Thyroid gland (tissue), 4 donors: Measurements from ENCODE around the gene ATP2C1. TPM values are rescaled to one million over a fixed set of nuclear protein-coding genes. Genes with fewer than 3 reads are reported as not detected.

Source experiments
- DNase-seq, 2 donors: peaks; one replicate each; pipeline ENCODE4 v3.0.0-alpha.2; 2019
- H3K27ac ChIP-seq, 3 donors: fragments of 200-600 bp; sonication (generic); 1 replicate in 2 of 3; 2 replicates in 1 of 3; pipeline ENCODE4 v1.5.1; 2016 to 2019; ENCODE audit warnings: mild to moderate bottlenecking in 1 of 3, moderate library complexity in 1 of 3
- H3K27me3 ChIP-seq: fragments of 200-600 bp; sonication (generic); one replicate; pipeline ENCODE4 v1.5.1; 2019
- H3K36me3 ChIP-seq, 2 donors: fragments of 200-600 bp; sonication (generic); one replicate each; pipeline ENCODE4 v1.5.1; 2016 to 2019
- H3K4me1 ChIP-seq, 2 donors: fragments of 200-600 bp; sonication (generic); one replicate each; pipeline ENCODE4 v1.5.1; 2017 to 2019
- H3K4me3 ChIP-seq, 3 donors: fragments of 200-600 bp; sonication (generic); replicated peaks in 1 of 3; 1 replicate in 2 of 3; 2 replicates in 1 of 3; pipeline ENCODE4 v1.5.1; 2016; ENCODE audit warnings: mild to moderate bottlenecking in 1 of 3
- H3K9me3 ChIP-seq: fragments of 200-600 bp; sonication (generic); one replicate; pipeline ENCODE4 v1.5.1; 2017
- CTCF ChIP-seq, 6 experiments: fragments of 200-600 bp in 3 of 6; fragments of 450-650 bp in 3 of 6; sonication (generic) in 3 of 6; IDR thresholded peaks; one replicate each; pipeline ENCODE4 v1.5.1; 2016 to 2019; ENCODE audit warnings: antibody characterized with exemption in 6 of 6, mild to moderate bottlenecking in 2 of 6, inconsistent platforms in 1 of 6, moderate library complexity in 1 of 6
- POLR2A ChIP-seq, 2 donors: fragments of 450-650 bp; IDR thresholded peaks; one replicate each; pipeline ENCODE4 v1.6.1; 2017; ENCODE audit warnings: antibody characterized with exemption in 2 of 2, mild to moderate bottlenecking in 2 of 2, moderate library complexity in 1 of 2
- WGBS, 2 donors: methylation state at CpG; one replicate each; pipeline ENCODE4 v1.1.5; 2017; 5-methylcytosine and 5-hydroxymethylcytosine counted together
- intact Hi-C: fragments of 100-400 bp; cut with DNase I; formaldehyde crosslinking; loops from one replicate; pipeline ENCODE4 v1.15.1; 2023
- total RNA-seq, 4 donors: library from RNA; depleted of rRNA; stranded (reverse); fragments of >200 nt; gene quantifications; one replicate each; pipeline ENCODE4 v1.2.3, GENCODE V29; 2016

ATP2C1 gene
- total RNA-seq, 4 donors from 2014 or later: 58.9 to 89.2 (median 62.0) TPM

- Histone ChIP-seq H3K4me1 (no peaks in the 10 kb centered on the region), H3K4me3 (no peak overlapping the region), H3K36me3 (no peaks in the 10 kb centered on the region), H3K9me3 (no peaks in the 10 kb centered on the region), H3K27me3 (no peaks in the 10 kb centered on the region), H3K27ac (no peak overlapping the region)
- TF ChIP-seq CTCF (IDR thresholded peaks at IDR 0.05): no peak
- no peak for TF ChIP-seq POLR2A (IDR thresholded peaks at IDR 0.05)
- DNase-seq: no peak
- WGBS, 2 donors: 72 to 73% methylated on average over 2 of the region's 2 CpGs
- intact Hi-C loops: no loop called here
Measured at GRCh38 chr3:130876594-130876993, 17.3 kb upstream of the ATP2C1 start.

GRCh38 chr3:130878464-130878863, 15.4 kb upstream of the ATP2C1 start:
- DNase-seq: no peak
- no peak for TF ChIP-seq POLR2A (IDR thresholded peaks at IDR 0.05)
- TF ChIP-seq CTCF (IDR thresholded peaks at IDR 0.05): no peak
- H3K4me3 ChIP-seq: no peak overlapping the region
- H3K27ac ChIP-seq: no peak overlapping the region
- H3K4me1 ChIP-seq: no peaks in the 10 kb centered on the region
- H3K27me3 ChIP-seq: no peaks in the 10 kb centered on the region
- intact Hi-C loops: no loop called here
- H3K9me3 ChIP-seq: no peaks in the 10 kb centered on the region
- no peaks in the 10 kb centered on the region for H3K36me3 ChIP-seq

GRCh38 chr3:130889416-130889946, 4.4 kb upstream of the ATP2C1 start:
- Histone ChIP-seq H3K27ac (no peak overlapping the region), H3K9me3 (no peaks in the 10 kb centered on the region), H3K36me3 (no peaks in the 10 kb centered on the region), H3K4me3 (no peak overlapping the region), H3K4me1 (peaks cover 4 to 5% of the 10 kb centered on the region in 2 donors), H3K27me3 (no peaks in the 10 kb centered on the region)
- TF ChIP-seq CTCF (IDR thresholded peaks at IDR 0.05): no peak
- TF ChIP-seq POLR2A (IDR thresholded peaks at IDR 0.05): no peak
- intact Hi-C loops: no loop called here
- DNase-seq: no peak
- 62 to 65% methylated on average over 1 of the region's 1 CpG for WGBS, 2 donors

GRCh38 chr3:130892759-130893375, 1.0 kb upstream of the ATP2C1 start:
- peak; percentile 71 for DNase-seq
- H3K4me3 ChIP-seq: peak overlapping the region; percentile 45 to 98 (median 80)
- WGBS, 2 donors: 2 to 3% methylated on average over 14 of the region's 14 CpGs

More at GRCh38 chr3:130892759-130893375, 1.0 kb upstream of the ATP2C1 start:
- TF ChIP-seq CTCF (IDR thresholded peaks at IDR 0.05) (peak; percentile 51 to 89 (median 82)), POLR2A (IDR thresholded peaks at IDR 0.05) (no peak)
- Histone ChIP-seq H3K27me3 (no peaks in the 10 kb centered on the region), H3K9me3 (no peaks in the 10 kb centered on the region), H3K36me3 (no peaks in the 10 kb centered on the region), H3K4me1 (peaks cover 7 to 14% of the 10 kb centered on the region in 2 donors), H3K27ac (peak overlapping the region; percentile 96)
- intact Hi-C loops: loop anchor here (10.0 kb wide), 1 partner anchor 138 kb away; no protein-coding TSS in a partner anchor
